Stimulated activated CD4-positive, alpha-beta T cell treated with anti-CD3 and anti-CD28 coated beads, Interleukin-15, amount 100 ng/mL, for 1 hour (primary cell): ENCODE results near the gene LINC01488.

Experiments used
- DNase-seq, 2 donors: peaks; one replicate each; pipeline ENCODE4 v3.0.0-alpha.2; 2020; ENCODE audit warnings: low read depth in 1 of 2, low spot score in 1 of 2

Gene LINC01488

GRCh38 chr11:69479591-69480271 is 1.7 kb upstream of the LINC01488 start:
- DNase-seq = no peak

- DNase-seq = no peak
Measured at GRCh38 chr11:69480547-69481392, 693 bp upstream of the LINC01488 start.

- DNase-seq = no peak
Measured at GRCh38 chr11:69482322-69482721, 859 bp downstream of the LINC01488 start.

GRCh38 chr11:69483170-69483569 is 1.7 kb downstream of the LINC01488 start:
- no peak for DNase-seq

- DNase-seq = no peak
Measured at GRCh38 chr11:69483691-69484426, 2.4 kb downstream of the LINC01488 start.

GRCh38 chr11:69484427-69485259 is 3.2 kb downstream of the LINC01488 start:
- DNase-seq = no peak

GRCh38 chr11:69485337-69486041 is 4.0 kb downstream of the LINC01488 start:
- DNase-seq = no peak

GRCh38 chr11:69486056-69486772 is 4.8 kb downstream of the LINC01488 start:
- DNase-seq = no peak

- no peak for DNase-seq
Measured at GRCh38 chr11:69486773-69487291, 5.4 kb downstream of the LINC01488 start.

- DNase-seq = no peak
Measured at GRCh38 chr11:69487391-69487790, 5.9 kb downstream of the LINC01488 start.

- no peak for DNase-seq
Measured at GRCh38 chr11:69487849-69488542, 6.5 kb downstream of the LINC01488 start.

GRCh38 chr11:69488543-69488940 is 7.1 kb downstream of the LINC01488 start:
- no peak for DNase-seq

- no peak for DNase-seq
Measured at GRCh38 chr11:69489031-69489745, 7.7 kb downstream of the LINC01488 start.

GRCh38 chr11:69489746-69490365 is 8.4 kb downstream of the LINC01488 start:
- no peak for DNase-seq

GRCh38 chr11:69490516-69490915 is 9.1 kb downstream of the LINC01488 start:
- DNase-seq = no peak

- DNase-seq = no peak
Measured at GRCh38 chr11:69491071-69492031, 9.9 kb downstream of the LINC01488 start.
